ENCODE data around the gene TRNAU1AP.

TRNAU1AP gene

GRCh38 chr1:28526886-28527285, 26.0 kb upstream of the TRNAU1AP start:
- no peaks in the 10 kb centered on the region for H4K20me1 ChIP-seq (ENCODE audit: insufficient read depth, low read length)
- H3K4me2 ChIP-seq (ENCODE audit: low read depth, low read length) = no peak overlapping the region
- peaks cover 3% of the 10 kb centered on the region; the same call in 1 of the 2 replicates for H3K36me3 ChIP-seq (replicated peaks; ENCODE audit: insufficient read depth, low read length)
- no peak overlapping the region for H2AFZ ChIP-seq (ENCODE audit: low read length)
- no peak overlapping the region for H3K4me3 ChIP-seq (ENCODE audit: low read length)
- no peaks in the 10 kb centered on the region for H3K9me3 ChIP-seq (replicated peaks; ENCODE audit: insufficient read depth, low read length)
- TF ChIP-seq EZH2 (optimal IDR thresholded peaks at IDR 0.05; ENCODE audit: low read depth, low read length) (no peak), EZH2phosphoT487 (IDR thresholded peaks at IDR 0.05; ENCODE audit: low read length) (no peak)
- TF ChIP-seq, protein P1, sequence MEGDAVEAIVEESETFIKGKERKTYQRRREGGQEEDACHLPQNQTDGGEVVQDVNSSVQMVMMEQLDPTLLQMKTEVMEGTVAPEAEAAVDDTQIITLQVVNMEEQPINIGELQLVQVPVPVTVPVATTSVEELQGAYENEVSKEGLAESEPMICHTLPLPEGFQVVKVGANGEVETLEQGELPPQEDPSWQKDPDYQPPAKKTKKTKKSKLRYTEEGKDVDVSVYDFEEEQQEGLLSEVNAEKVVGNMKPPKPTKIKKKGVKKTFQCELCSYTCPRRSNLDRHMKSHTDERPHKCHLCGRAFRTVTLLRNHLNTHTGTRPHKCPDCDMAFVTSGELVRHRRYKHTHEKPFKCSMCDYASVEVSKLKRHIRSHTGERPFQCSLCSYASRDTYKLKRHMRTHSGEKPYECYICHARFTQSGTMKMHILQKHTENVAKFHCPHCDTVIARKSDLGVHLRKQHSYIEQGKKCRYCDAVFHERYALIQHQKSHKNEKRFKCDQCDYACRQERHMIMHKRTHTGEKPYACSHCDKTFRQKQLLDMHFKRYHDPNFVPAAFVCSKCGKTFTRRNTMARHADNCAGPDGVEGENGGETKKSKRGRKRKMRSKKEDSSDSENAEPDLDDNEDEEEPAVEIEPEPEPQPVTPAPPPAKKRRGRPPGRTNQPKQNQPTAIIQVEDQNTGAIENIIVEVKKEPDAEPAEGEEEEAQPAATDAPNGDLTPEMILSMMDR (IDR thresholded peaks at IDR 0.05; ENCODE audit: low read length) = no peak
- H3F3A ChIP-seq (ENCODE audit: insufficient read depth, low read length) = no peaks in the 10 kb centered on the region
- H3K4me1 ChIP-seq (ENCODE audit: low read length) = no peaks in the 10 kb centered on the region
- H3K9me2 ChIP-seq (replicated peaks; ENCODE audit: insufficient read depth, low read length) = no peaks in the 10 kb centered on the region
- peaks cover 88% of the 10 kb centered on the region for H3K79me2 ChIP-seq (ENCODE audit: low read length)
- no peaks in the 10 kb centered on the region for H3K27me3 ChIP-seq (replicated peaks; ENCODE audit: insufficient read depth, low read length)
- no peak overlapping the region for H3K27ac ChIP-seq (ENCODE audit: low read length)
- DNase-seq = no peak
- no peak overlapping the region for H3K9ac ChIP-seq (ENCODE audit: low read length)

- no peaks in the 10 kb centered on the region; the same call in none of the 2 replicates for H3K36me3 ChIP-seq (replicated peaks; ENCODE audit: insufficient read depth, low read length)
These were observed 22.4 kb upstream of the TRNAU1AP start for GRCh38 chr1:28530456-28530855.

GRCh38 chr1:28534671-28535070, 18.2 kb upstream of the TRNAU1AP start:
- no peaks in the 10 kb centered on the region; the same call in 1 of the 2 replicates for H3F3A ChIP-seq (ENCODE audit: insufficient read depth, low read length)
- DNase-seq = no peak
- H3K36me3 ChIP-seq (replicated peaks; ENCODE audit: insufficient read depth, low read length) = peaks cover 17% of the 10 kb centered on the region
- no peaks in the 10 kb centered on the region for H3K27me3 ChIP-seq (replicated peaks; ENCODE audit: insufficient read depth, low read length)
- no peaks in the 10 kb centered on the region for H4K20me1 ChIP-seq (ENCODE audit: insufficient read depth, low read length)
- no peak overlapping the region for H3K4me2 ChIP-seq (ENCODE audit: low read depth, low read length)
- H3K4me1 ChIP-seq (ENCODE audit: low read length) = no peaks in the 10 kb centered on the region
- H3K9me2 ChIP-seq (replicated peaks; ENCODE audit: insufficient read depth, low read length) = no peaks in the 10 kb centered on the region
- H3K79me2 ChIP-seq (ENCODE audit: low read length) = peaks cover 13% of the 10 kb centered on the region
- no peak for TF ChIP-seq EZH2phosphoT487 (IDR thresholded peaks at IDR 0.05; ENCODE audit: low read length)
- TF ChIP-seq, protein P1 (IDR thresholded peaks at IDR 0.05; ENCODE audit: low read length) = no peak
- TF ChIP-seq EZH2 (optimal IDR thresholded peaks at IDR 0.05; ENCODE audit: low read depth, low read length) = no peak
- H3K9me3 ChIP-seq (replicated peaks; ENCODE audit: insufficient read depth, low read length) = no peaks in the 10 kb centered on the region
- no peak overlapping the region for H3K4me3 ChIP-seq (ENCODE audit: low read length)
- H3K9ac ChIP-seq (ENCODE audit: low read length) = no peak overlapping the region
- no peak overlapping the region for H3K27ac ChIP-seq (ENCODE audit: low read length)
- no peak overlapping the region for H2AFZ ChIP-seq (ENCODE audit: low read length)

More at GRCh38 chr1:28530456-28530855, 22.4 kb upstream of the TRNAU1AP start:
- Histone ChIP-seq H4K20me1 (ENCODE audit: insufficient read depth, low read length) (no peaks in the 10 kb centered on the region), H2AFZ (ENCODE audit: low read length) (no peak overlapping the region), H3K4me2 (ENCODE audit: low read depth, low read length) (no peak overlapping the region), H3K9ac (ENCODE audit: low read length) (no peak overlapping the region), H3K9me2 (replicated peaks; ENCODE audit: insufficient read depth, low read length) (no peaks in the 10 kb centered on the region), H3K79me2 (ENCODE audit: low read length) (peaks cover 53% of the 10 kb centered on the region), H3F3A (ENCODE audit: insufficient read depth, low read length) (no peaks in the 10 kb centered on the region), H3K27ac (ENCODE audit: low read length) (no peak overlapping the region), H3K9me3 (replicated peaks; ENCODE audit: insufficient read depth, low read length) (no peaks in the 10 kb centered on the region), H3K4me1 (ENCODE audit: low read length) (no peaks in the 10 kb centered on the region), H3K4me3 (ENCODE audit: low read length) (no peak overlapping the region), H3K27me3 (replicated peaks; ENCODE audit: insufficient read depth, low read length) (no peaks in the 10 kb centered on the region)
- DNase-seq = no peak
- TF ChIP-seq, protein P1 (IDR thresholded peaks at IDR 0.05; ENCODE audit: low read length) = no peak
- no peak for TF ChIP-seq EZH2 (optimal IDR thresholded peaks at IDR 0.05; ENCODE audit: low read depth, low read length)
- TF ChIP-seq EZH2phosphoT487 (IDR thresholded peaks at IDR 0.05; ENCODE audit: low read length) = no peak
